Metanephros (tissue), 2 donors: ENCODE measurements around the gene SAA2. TPM values are rescaled to one million over a fixed set of nuclear protein-coding genes. Genes with fewer than 3 reads are reported as not detected.

Source experiments
- small RNA-seq: library from RNA; depleted of rRNA; stranded (forward); fragments of <200 nt; gene quantifications from one replicate; pipeline ENCODE3, GENCODE V24; 2014; ENCODE audit warnings: low replicate concordance
- total RNA-seq: library from RNA; depleted of rRNA; stranded (reverse); fragments of >200 nt; gene quantifications from one replicate; pipeline ENCODE4 v1.2.3, GENCODE V29; 2014

SAA2 gene
- not detected for total RNA-seq

DNA sequence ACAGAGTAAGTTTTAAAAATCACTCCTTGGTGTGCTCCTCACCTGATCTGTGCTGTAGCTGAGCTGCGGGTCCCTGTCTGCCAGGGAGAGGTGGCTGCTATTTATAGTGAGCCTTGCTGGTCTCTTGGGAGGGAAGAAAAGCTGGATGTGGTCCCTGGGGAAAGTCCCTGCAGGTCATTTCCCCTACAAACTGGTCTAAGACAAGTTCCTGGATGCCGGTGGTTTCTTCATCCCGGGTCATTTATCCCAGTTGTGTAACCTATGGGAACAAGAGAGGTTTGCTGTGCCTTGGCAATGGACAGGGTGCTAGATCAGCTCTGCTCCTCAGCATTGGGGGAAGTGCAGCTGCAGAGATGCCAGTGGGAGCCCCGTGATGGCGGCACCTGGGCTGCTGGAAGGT, at the start of gene SAA2:
Gene SAA2 (minus strand): TSS at position 108 of the 400 bp plus-strand sequence. CDS start 657 bp downstream, outside the sequence.

GRCh38 chr11:18265949-18266348, 17.5 kb upstream of the SAA2 start, which contains the start of gene SAA1:
Gene SAA1 (plus strand): TSS chr11:18266264. CDS start chr11:18266888, 624 bp downstream.

DNA sequence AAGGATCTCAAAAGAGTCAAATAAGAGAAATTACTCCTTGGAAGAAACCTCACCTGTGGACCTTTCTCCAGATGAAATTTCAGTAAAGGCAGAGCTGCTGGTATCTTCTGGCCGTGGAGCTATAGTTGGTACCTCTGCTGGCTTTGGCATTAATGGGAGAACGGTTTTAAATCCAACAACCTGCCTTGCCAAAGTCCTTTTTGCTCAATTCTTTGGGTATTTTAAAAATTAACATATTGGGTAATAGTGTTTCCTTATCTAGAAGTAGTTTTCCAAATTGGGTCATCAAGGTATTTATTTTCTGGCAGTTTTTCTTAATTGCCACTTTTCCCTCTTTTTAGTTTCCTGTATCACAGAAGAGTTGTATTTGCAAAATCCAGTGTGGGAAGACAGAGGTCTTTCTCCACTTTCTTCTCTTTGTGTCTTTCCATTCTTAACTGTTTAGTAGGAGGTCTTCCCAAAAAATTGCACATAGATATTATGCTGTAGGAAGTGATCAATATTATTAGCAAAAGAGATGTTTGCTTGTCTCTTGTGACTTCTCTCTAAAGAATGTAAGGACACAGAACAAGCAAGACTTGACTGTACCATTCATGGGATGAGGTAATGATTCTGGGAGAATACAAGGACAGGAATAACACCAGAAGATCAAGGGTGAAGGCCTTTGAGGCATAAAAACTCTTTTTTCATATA, 11.7 kb downstream of the SAA2 start, which contains the start of gene SAA4:
Gene SAA4 (minus strand): TSS at position 139 of the 693 bp plus-strand sequence. CDS start 876 bp downstream, outside the sequence.

Small RNAs within 50 kb of the gene (small RNA-seq; reads per million reads assigned to genes)
- not detected for gene RNA5SP333
- gene RNA5SP334 = not detected

Other genes with a start within 250 kb of the SAA2 start
- 14.2 TPM for gene SERGEF, start 235.6 kb downstream of the SAA2 start, total RNA-seq
- 0.47 TPM for gene TPH1, start 202.4 kb downstream of the SAA2 start, total RNA-seq
- gene SAAL1, start 142.6 kb downstream of the SAA2 start, total RNA-seq = 14.6 TPM
- gene MRGPRX3, start 116.1 kb downstream of the SAA2 start, total RNA-seq = not detected
- gene MRGPRX4, start 75.8 kb downstream of the SAA2 start, total RNA-seq = not detected
- gene SAA4, start 11.9 kb downstream of the SAA2 start, total RNA-seq = not detected
- gene SAA1, start 17.6 kb upstream of the SAA2 start, total RNA-seq = not detected
- gene HPS5, start 73.5 kb upstream of the SAA2 start, total RNA-seq = 25.2 TPM
- 50.1 TPM for gene GTF2H1, start 73.9 kb upstream of the SAA2 start, total RNA-seq
- 285 TPM for gene LDHA, start 145.9 kb upstream of the SAA2 start, total RNA-seq
- gene LDHC, start 163.7 kb upstream of the SAA2 start, total RNA-seq = 0.23 TPM
- gene LDHAL6A, start 207.2 kb upstream of the SAA2 start, total RNA-seq = 0.12 TPM